NCI-H1417 treated with DMSO at 0.1 percent for 48 hours (cell line): ENCODE data around the gene CNGB1.
"Not testable (repeated sequence)": the region's sequence is repeated elsewhere in the genome, so short reads cannot be mapped to it uniquely, and the experiment has no call there.

Source experiments
- DNase-seq: peaks from one replicate; lab custom pipeline; 2025; lab: John Stamatoyannopoulos, UW

The CNGB1 gene

DNA sequence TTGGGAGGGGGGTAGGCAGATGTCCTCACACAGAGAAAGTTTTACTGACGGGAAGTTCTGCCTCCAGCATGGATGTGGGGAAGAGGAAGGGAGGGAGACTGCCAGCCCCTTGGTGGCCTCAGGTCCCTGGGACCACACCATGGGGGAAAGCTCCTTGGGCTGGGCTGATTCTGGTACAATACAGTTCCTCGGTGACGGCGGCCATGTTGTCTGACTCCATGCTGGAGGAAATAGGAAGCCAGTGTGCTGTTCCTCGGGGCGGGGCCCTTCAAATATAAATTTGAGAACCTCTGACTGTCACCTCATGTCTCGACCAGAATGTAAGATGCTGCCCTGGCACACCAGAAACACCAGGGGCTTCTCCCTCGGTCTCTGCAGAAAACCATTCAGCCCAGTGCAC, 66.8 kb downstream of the CNGB1 start:
- no peak for DNase-seq

DNA sequence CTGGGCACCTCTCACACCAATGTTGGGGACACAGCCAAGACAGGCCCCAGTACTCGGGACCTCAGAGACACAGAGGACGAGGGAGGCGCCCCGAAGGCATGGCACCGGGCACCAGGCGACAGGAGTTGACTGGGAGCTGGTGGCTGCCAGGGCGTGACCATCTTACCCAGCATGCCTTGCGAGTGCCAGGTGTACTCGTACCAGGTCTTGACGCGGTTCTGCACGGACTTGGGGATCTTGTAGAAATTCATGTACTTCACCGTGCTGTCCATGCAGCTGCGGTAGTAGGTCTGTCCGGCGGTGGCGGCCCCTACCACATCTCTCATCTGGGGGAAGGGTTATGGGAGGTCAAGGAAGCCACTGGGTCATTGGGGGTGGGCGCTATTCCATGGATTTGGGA, 67.3 kb downstream of the CNGB1 start:
- no peak for DNase-seq

DNA sequence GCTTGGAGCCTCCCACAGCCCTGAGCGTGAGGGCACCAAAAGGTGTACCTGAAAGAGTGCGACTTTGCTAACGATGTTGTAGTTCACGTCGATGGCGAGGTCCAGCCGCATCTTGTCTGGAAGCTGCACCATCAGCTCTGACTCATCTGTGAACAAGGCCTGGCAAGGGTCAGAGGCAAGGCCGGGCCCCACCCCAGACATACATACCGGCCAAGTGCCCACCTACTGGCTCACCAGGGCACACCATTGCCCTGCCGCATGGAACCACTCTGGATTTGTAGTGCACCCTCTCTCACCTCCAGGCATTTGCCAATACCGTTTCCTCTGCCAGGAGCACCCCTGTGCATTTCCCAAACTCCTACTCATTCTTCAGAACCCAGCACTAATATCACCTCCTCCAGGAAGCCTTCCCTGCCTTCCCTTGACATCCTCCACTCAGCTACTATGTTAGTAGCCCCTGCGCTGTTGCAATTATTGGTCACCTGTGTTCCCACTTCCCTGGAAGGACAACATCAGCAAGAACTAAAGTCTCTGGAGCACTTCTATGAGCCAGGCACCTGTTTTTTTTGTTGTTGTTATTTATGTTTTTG, 69.4 kb downstream of the CNGB1 start:
- DNase-seq, result no peak

DNA sequence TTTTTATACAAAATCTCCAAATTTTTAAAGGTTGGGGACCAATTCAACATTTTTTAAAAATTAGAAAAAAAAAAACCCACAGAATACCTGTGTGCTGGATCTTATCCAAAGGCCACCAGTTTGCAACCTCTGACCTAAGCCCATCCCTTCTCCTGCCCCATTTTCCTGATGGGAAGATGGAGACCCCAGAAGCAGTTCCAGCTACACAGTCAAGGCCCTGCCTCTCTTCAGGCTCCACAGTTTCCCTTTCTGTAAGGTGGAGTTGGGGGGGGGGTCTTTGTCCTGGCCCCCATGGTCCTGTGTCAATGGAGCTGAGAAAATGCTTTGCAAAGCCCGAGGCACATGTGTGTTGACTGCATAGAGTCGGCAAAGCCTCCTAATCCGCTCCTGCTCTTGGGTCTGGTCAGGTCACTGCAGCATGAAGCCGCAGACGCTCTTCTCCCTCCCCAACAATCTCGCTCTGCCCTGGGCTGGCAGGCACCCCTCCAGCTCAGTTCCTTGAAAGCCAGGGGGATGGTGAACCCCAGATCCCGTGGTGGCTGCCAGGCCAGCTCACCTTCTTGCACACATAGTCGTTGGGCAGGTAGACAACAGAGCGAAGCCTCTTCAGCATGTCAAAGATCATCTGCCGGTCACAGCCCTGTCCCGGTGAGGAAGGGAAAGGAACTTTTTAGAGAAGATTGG, 70.0 kb downstream of the CNGB1 start:
- DNase-seq, result no peak

DNA sequence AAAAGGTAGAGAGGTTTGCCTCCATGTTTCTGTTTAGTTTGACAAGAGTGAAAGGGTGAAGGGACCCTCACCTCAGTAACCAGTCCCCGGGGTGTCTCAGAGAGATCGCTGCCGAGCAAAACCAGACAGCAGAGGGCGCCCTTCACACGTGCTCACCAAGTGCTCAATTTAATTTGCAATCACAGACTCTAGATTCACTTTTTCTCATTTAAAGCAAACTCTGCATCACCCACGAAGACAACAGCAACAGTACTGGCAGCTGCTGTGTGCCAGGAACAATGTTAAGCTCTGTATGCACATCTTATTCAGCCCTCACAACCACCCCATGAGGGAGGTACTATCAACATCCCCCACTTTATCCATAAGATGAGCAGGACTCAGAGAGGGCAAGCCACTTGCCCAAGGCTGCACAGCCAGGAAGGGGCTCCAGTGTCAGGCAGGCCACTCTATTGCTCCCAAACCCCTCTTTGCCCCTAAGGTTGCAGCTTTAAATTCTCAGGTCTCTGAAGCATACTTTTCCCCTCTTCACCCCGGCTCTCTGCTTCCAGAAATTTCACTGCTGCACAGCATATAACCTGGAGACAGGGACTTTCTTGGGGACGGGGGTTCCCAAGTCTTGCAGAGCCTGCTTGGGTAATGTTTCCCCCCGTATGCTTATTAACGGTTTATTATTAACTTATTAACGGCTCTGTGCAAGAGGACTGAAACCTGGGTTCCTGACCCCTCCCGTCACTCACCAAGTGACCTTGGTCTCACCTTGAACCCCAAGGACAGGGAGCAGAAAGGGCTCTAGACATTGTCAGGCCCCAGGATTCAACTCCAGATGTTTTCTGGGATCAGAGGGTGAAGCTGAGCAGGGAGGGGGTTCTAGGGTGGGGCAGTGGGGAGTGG, 70.9 kb downstream of the CNGB1 start:
- DNase-seq, result no peak

DNA sequence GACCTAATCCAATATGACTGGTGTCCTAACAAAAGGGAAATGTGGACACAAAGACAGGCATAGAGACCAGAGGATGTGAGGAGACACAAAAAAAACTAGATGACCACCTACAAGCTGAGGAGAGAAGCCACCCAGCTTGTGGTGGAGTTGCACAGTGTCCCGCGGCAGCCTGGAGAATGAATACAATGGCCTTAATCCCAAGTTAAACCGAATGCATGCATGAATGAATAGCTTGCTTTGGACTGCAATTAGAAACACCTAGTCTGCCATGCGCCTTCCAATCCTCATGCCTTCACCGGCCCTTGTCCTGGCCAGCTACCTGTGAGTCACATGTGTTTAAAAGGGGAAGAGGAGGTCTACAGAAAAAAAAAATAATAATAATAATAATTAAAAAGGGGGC, 72.0 kb downstream of the CNGB1 start:
- no peak for DNase-seq

DNA sequence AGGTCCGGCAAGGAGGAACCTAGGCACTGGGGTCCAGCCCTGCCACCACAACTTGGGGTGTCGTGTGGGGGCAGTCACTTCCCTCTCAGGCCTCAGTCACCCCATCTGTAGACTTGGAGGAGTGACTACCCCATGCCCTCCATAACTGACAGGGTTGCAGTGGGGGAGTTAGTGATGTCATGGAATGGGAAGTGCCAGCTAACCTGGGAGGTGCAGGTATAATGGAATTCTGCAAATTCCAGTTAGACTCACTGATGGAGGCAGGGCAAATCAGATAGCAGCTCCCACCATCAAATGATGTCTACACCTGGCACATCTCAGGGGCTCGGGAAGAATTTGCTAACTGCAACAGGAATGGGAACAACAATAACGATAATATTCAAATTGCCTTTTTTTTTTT, 72.9 kb downstream of the CNGB1 start:
- DNase-seq, result no peak

DNA sequence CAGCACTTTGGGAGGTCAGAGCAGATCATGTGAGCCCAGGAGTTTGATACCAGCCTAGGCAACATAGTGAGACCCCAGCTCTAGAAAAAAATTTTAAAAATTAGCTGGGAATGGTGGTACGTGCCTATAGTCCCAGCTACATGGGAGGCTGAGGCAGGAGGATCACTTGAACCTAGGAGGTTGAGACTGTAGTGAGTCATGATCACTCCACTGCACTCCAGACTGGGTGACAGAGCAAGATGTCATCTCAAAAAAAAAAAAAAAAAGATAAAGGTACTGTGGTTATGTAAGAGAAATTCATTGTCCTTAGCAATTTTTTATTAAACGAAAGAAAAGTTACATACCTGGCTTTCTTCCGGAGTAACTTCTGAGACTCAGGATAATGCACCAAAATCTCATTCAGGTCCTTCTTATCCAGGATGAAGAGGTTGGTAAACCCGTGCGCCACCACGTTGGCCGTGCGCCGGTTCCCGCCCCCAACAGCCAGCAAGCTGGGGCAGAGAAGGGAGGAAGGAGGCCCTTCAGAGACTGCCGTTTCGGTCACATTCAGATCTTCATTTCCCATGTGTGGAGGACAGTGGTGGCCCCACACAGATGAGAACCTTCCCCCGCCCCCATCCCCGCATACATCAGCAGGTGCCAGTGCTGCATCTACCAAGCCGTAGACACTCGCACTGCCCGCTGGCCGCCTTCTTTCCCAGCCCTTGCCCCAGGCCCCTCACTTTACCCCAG, 73.7 kb downstream of the CNGB1 start:
- DNase-seq, result no peak

DNA sequence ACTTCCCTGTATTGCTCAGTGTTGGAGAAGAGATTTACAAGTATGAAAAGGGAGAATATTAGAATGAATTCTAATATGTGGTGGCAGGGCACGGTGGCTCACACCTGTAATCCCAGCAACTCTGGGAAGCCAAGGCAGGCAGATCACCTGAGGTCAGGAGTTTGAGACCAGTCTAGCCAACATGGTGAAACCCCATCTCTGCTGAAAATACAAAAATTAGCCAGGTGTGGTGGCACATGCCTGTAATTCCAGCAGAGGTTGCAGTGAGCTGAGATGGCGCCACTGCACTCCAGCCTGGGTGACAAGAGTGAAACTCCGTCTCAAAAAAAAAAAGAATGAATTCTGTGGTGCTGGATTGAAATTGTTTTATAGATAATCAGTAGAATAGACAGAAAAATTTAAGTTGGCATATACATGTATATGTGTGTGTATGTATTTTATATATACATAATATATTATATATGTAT, 75.8 kb downstream of the CNGB1 start:
- not testable (repeated sequence) for DNase-seq

DNA sequence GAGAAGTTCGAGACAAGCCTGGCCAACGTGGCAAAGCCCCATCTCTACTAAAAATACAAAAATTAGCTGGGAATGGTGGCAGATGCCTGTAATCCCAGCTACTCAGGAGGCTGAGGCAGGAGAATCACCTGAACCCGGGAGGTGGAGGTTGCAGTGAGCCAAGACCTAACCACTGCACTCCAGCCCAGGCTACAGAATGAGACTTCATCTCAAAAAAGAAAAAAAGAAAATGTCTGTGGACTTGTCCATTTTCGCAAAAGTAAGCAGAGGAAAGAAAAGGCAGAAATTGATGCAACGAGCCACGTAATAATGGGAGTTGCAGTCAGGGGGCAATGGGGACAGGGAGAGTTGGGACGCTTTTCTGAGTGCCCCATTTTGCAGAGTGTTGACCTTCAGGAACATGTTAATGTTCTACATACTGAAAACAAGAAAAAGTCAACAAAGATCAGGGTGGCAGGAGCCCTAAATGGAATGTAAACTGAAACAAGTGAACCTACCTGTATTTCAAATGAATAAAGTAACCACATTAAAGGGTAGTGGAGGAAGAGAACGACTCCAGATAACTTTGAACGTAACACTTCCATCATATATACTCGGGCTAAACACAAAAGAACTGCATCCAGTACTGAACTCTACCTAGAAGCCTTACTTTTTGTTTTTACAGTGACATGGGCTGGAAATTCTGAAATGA, 76.4 kb downstream of the CNGB1 start:
- no peak for DNase-seq

DNA sequence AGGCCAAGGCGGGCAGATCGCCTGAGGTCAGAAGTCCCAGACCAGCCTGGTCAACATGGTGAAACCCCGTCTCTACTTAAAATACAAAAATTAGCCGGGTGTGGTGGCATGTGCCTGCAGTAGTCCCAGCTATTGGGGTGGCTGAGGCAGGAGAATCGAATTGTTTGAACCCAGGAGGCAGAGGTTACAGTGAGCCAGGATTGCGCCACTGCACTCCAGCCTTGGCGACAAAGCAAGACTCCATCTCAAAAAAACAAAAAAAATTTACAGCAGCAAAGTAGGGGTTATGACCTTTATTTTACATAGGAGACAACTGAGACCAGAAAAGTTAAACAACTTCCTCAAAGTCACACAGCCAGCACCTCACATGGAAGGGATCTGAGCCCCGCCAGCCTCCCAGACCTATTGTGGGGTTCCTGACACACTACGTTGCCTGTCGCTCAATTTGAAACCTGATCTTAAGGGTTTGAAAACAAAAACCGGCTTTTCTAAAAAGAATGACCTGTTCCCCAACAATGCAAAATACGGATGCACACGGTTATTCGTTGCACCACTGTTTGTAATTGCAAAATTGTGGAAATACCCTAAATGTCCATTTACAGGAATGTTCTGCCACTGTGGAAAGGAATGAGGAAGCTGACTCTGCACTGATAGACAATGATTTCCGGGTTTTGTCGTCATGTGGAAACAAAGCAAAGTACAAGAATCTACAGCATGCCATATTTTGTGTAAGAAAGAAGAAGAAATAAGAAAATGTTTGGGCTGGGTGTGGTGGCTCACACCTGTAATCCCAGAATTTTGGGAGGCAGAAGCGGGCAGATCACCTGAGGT, 77.2 kb downstream of the CNGB1 start:
- no peak for DNase-seq

DNA sequence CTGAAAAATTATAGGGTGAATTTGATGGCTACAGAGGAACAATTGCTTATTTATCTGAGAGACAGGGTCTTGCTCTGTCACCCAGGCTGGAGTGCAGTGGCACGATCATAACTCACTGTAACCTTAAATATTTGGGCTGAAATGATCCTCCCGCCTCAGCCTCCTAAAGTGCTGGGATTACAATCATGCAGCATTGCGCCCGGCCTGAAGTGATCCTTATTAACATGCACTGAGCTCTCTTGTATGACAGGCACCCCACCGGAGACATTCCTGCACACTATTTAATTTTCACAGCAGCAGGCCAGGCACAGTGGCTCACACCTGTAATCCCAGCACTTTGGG, 77.7 kb downstream of the CNGB1 start:
- DNase-seq, result no peak

DNA sequence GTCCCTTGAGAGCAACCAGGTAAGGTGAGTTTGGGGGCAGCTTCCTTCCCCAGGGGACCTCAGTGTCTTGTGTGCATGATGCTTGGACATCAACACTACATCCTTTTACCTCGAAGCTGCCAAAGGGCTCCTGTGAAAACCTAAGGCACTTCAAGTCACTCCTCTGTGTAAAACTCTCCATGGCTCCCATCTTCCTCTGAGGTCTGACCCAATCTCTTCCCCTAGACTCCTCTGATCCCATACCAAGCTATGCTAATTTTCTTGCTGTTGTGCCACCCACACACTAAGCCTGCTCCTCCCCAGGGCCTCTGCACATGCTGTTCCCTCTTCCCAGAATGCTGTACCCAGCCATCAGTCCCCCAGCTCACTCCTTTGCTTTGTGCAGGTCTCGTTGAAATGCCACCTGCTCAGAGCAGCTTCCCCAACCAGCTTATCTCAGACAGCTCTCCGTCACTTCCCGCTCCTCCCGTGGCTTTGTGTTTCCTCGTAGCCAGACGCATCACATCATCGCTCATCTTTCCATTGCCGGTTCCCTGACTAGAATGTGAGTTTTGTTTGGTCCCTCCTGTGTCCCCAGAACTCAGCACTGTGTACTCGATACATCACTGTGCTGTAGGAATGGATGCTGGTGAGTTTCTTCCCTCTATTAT, 78.4 kb downstream of the CNGB1 start:
- no peak for DNase-seq

DNA sequence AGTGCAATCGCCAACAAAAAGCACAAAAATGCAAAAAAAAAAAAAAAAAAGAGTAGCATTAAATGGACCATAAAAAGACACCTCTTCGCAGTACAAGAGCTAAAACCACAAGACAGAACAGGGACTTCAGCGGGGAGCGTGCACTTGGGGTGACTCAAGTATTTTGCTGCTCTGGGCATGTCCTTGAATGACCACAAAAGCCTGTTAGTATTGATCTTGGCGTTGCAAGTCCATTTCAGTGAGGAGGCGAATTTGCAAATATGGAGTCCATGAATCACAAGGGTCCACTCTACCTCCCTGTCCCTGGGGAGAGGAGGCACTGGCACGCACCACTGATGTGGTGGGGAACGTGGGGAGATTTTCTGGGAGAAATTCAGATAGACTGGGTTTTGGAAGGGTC, 78.9 kb downstream of the CNGB1 start:
- no peak for DNase-seq

DNA sequence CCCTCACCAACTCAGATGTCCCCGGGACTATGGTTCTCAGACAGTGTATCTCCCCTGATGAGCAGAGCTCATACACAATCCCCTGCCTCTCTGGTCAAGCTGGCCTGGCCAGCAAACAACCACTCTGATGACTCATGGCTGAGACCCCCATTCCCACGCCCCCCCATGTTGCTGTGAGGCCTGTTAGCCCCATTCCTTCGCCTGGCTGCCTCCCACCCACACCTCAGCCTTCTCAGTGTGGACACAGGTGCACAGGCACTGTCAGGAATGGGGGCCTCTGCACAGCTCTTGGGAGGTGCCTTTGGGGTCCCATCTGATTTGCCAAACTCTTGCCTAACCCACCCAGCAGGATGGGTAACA, 80.2 kb downstream of the CNGB1 start:
- no peak for DNase-seq

DNA sequence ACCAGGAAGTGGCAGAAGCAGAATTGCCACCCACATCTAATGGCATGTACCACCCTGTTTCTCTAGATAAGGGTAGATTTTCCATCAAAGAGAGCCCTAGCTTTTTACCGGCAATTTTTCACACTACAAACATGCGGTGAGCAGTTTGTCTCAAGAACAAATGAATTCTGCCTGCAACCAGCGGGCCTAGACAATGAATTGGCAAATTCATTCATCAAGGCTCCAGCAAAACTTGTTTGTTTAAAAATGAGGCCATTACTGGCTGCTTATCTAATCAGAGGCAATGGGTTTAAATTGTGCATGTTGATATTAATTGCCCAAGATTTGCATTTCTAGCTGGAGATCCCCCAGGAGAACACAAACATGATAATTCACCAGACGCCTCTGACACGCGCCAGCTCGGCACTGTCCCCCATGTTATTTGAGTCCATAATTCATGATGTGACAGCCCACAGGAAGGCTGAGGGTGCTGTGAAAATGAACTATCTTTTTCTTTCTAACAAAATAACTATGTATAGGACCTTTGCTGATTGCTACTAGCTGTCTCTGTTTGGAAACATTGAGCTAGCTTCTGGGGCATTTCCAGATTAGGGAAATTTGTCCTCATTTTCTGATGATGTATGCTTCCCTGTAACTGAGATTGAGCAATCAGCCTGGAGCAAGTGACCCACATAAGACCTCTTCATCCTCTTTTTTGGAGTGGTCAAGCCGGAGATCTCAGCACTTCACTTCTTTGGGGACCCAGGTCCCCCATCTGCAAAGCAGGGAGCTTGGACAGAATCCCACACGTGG, 80.8 kb downstream of the CNGB1 start:
- no peak for DNase-seq

DNA sequence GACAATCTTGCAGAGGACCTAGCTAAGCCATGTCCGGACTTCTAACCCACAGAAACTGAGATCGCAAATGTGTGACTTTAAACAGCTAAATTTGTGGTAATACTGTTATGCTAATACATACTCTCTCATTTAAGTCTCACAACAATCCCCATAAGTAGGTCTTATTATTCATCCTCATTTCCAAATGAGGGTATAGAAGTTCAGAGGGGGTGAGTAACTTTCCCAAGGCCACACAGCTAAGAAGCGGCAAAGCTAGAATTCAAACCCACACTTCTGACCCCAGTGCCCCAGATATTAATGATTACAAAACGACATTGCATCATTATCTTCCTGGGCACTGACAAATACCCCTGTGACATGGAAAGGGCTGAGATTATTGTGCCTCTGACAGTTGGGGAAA, 81.4 kb downstream of the CNGB1 start:
- no peak for DNase-seq

DNA sequence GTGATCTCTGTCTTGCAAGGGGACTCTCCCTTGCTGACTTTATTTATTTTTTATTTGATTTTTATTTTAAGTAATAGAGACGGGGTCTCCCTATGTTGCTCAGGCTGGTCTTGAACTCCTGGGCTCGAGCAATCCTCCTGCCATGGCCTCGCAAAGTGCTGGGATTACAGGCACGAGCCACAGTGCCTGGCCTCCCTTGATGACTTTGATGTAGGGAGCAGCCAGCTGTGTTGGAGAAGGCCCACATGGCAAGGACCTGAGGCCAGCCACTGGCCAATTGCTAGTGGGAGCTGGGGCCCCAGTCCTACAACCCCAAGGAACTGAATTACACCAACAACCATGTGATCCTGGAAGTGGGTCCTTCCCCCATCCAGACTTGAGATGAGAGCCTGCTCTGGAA, 81.8 kb downstream of the CNGB1 start:
- no peak for DNase-seq

DNA sequence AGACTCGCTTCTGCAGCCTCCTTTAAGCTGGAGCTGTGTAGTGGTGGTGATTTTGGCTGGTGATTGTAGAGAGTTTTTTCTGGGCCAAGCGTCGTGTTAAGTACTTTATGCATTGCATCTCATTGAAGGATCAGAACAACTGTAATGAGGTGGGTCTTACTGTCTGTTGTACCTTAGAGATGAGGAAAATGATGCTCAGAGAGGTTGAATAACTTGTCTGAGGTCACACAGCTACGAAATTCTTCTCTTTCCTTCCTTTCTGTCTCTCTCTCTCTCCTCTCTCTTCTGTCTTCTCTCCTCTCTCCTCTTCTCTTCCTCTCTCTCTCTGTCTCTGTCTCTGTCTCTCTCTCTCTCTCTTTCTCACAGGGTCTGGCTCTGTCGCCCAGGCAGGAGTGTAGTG, 82.8 kb downstream of the CNGB1 start:
- DNase-seq, result no peak

DNA sequence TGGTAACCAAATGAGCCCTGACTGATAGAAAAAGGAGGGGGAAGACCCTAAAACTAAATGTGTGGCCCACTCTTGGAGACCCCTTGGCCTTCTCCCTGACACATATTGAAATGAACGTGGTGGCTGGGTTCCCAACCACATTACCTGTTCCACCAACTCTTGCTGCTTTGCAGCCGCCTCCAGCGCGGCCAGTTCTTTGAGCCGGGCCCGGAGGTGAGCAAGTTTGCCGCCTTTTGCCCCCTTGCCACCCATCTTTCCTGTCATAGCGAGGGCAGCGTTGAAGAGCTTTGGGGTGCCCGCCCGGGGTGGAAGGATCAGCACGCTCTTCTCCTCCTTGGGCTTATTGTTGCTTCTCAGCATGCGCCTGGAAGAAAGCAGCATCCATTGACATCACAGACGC, 83.2 kb downstream of the CNGB1 start:
- DNase-seq, result no peak
